Right ventricle myocardium inferior (tissue), 1 donor: Measurements from ENCODE around the gene GGA2. TPM values are rescaled to one million over a fixed set of nuclear protein-coding genes. Genes with fewer than 3 reads are reported as not detected.

Source experiments
- ATAC-seq: fragments of 200-7000 bp; cut with Tn5 transposase; one replicate; pipeline ENCODE4 v1.9.1; 2020; ENCODE audit warnings: mild to moderate bottlenecking, moderate library complexity
- DNase-seq: peaks from one replicate; pipeline ENCODE4 v3.0.0; 2021; ENCODE audit errors: missing footprints
- intact Hi-C: fragments of 100-400 bp; cut with DNase I; formaldehyde crosslinking; loops from one replicate; pipeline ENCODE4 v1.11.0; 2022
- total RNA-seq: library from RNA; stranded (reverse); fragmentation: NEBNext Ultra II Directional; extraction: Animal tissue kit (Norgen Biotek cat#: 25700); gene quantifications from one replicate; pipeline ENCODE4 v1.2.1, GENCODE V29; 2021
- donor health status: DM: no; HTN: yes; CAD: no; lungs with severe emphysema.

The GGA2 gene
- total RNA-seq, 1 donor from 2014 or later, result 51.7 TPM

- intact Hi-C loops, result no loop called here
- no peak for DNase-seq
- no peak for ATAC-seq
Observed at GRCh38 chr16:23506606-23506994, 3.7 kb downstream of the GGA2 start.

- ATAC-seq (no peak), DNase-seq (no peak)
- intact Hi-C loops, result no loop called here
Observed at GRCh38 chr16:23505671-23506605, 4.4 kb downstream of the GGA2 start.

- intact Hi-C loops, result no loop called here
- DNase-seq, result no peak
- ATAC-seq, result no peak
Observed at GRCh38 chr16:23505180-23505665, 5.1 kb downstream of the GGA2 start.

- no peak for DNase-seq
- intact Hi-C loops, result no loop called here
- peak; percentile 60 for ATAC-seq
Observed at GRCh38 chr16:23504453-23505179, 5.7 kb downstream of the GGA2 start.

GRCh38 chr16:23504076-23504452 lies 6.2 kb downstream of the GGA2 start:
- peak; percentile 56 for ATAC-seq
- no peak for DNase-seq

GRCh38 chr16:23502466-23502865 lies 7.8 kb downstream of the GGA2 start:
- DNase-seq, result no peak
- intact Hi-C loops, result no loop called here
- no peak for ATAC-seq

More at GRCh38 chr16:23504076-23504452, 6.2 kb downstream of the GGA2 start:
- intact Hi-C loops, result no loop called here

- ATAC-seq (no peak), DNase-seq (no peak)
- intact Hi-C loops, result no loop called here
Observed at GRCh38 chr16:23501291-23501690, 9.0 kb downstream of the GGA2 start.

GRCh38 chr16:23500862-23501225 lies 9.4 kb downstream of the GGA2 start:
- intact Hi-C loops, result no loop called here
- no peak for ATAC-seq
- no peak for DNase-seq

- intact Hi-C loops, result no loop called here
- ATAC-seq (no peak), DNase-seq (no peak)
Observed at GRCh38 chr16:23500212-23500861, 10.0 kb downstream of the GGA2 start.

GRCh38 chr16:23499801-23500200 lies 10.5 kb downstream of the GGA2 start:
- no peak for DNase-seq
- intact Hi-C loops, result no loop called here
- ATAC-seq, result no peak

GRCh38 chr16:23498863-23499262 lies 11.4 kb downstream of the GGA2 start:
- no peak for DNase-seq
- intact Hi-C loops, result no loop called here
- peak; percentile 70 for ATAC-seq

- intact Hi-C loops, result no loop called here
- no peak for DNase-seq
- ATAC-seq, result no peak
Observed at GRCh38 chr16:23497543-23497868, 12.8 kb downstream of the GGA2 start.

GRCh38 chr16:23496821-23497542 lies 13.3 kb downstream of the GGA2 start:
- DNase-seq (no peak), ATAC-seq (peak; percentile 35)
- intact Hi-C loops, result no loop called here

- DNase-seq (no peak), ATAC-seq (no peak)
- intact Hi-C loops, result no loop called here
Observed at GRCh38 chr16:23495671-23496070, 14.6 kb downstream of the GGA2 start.

- no peak for ATAC-seq
- intact Hi-C loops, result no loop called here
- DNase-seq, result no peak
Observed at GRCh38 chr16:23494188-23494587, 16.1 kb downstream of the GGA2 start.

GRCh38 chr16:23491490-23492391 lies 18.6 kb downstream of the GGA2 start:
- ATAC-seq (no peak), DNase-seq (no peak)
- intact Hi-C loops, result no loop called here

- ATAC-seq (no peak), DNase-seq (no peak)
- intact Hi-C loops, result no loop called here
Observed at GRCh38 chr16:23486480-23486879, 23.8 kb downstream of the GGA2 start.

- DNase-seq, result no peak
- ATAC-seq, result no peak
- intact Hi-C loops, result no loop called here
Observed at GRCh38 chr16:23485841-23486240, 24.5 kb downstream of the GGA2 start.
